Natural killer cell (primary cell): Measurements from ENCODE around the gene ARHGAP26. TPM values are rescaled to one million over a fixed set of nuclear protein-coding genes. Genes with fewer than 3 reads are reported as not detected.
A peak's percentile ranks its signal among the peaks of the same experiment; 100 is the strongest.

Source experiments
- ATAC-seq, 3 donors: fragments of 150-1000 bp in 2 of 3; fragments of 200-7000 bp in 1 of 3; cut with Tn5 transposase; 1 replicate in 1 of 3; 2 replicates in 2 of 3; pipeline ENCODE4 v1.10.0; 2021; ENCODE audit warnings: mild to moderate bottlenecking in 2 of 3, moderate library complexity in 2 of 3
- DNase-seq, 2 donors: peaks; one replicate each; pipeline versions ENCODE4 v3.0.0 to v3.0.0-alpha.2; 2013 to 2021; ENCODE audit warnings: mixed read lengths in 1 of 2
- H3K27ac ChIP-seq: one replicate; pipeline ENCODE4 v1.5.1; 2013; ENCODE audit warnings: mild to moderate bottlenecking, low read length
- H3K27me3 ChIP-seq: one replicate; pipeline ENCODE4 v1.6.1; 2013; ENCODE audit warnings: low read length; ENCODE audit not compliant: control insufficient read depth, insufficient read depth
- H3K36me3 ChIP-seq: one replicate; pipeline ENCODE4 v1.6.1; 2013; ENCODE audit warnings: low read length; ENCODE audit not compliant: control insufficient read depth, insufficient read depth
- H3K4me1 ChIP-seq: one replicate; pipeline ENCODE4 v1.6.1; 2013; ENCODE audit warnings: low read length; ENCODE audit not compliant: control insufficient read depth, insufficient read depth
- H3K4me3 ChIP-seq: one replicate; pipeline ENCODE4 v1.5.1; 2013; ENCODE audit warnings: low read length
- H3K9me3 ChIP-seq: one replicate; pipeline ENCODE4 v1.6.1; 2013; ENCODE audit warnings: low read length; ENCODE audit not compliant: control insufficient read depth, insufficient read depth
- H3K27ac Mint-ChIP-seq, 2 donors: one replicate each; pipeline ENCODE4 v1.8.0; 2022; ENCODE audit warnings: mild to moderate bottlenecking in 2 of 2, mixed read lengths in 2 of 2, moderate library complexity in 1 of 2
- H3K27me3 Mint-ChIP-seq, 2 donors: one replicate each; pipeline ENCODE4 v1.8.0; 2022; ENCODE audit warnings: low read depth in 2 of 2, mixed read lengths in 2 of 2
- H3K36me3 Mint-ChIP-seq: one replicate; pipeline ENCODE4 v1.8.0; 2022; ENCODE audit warnings: mixed read lengths
- H3K4me1 Mint-ChIP-seq, 2 donors: one replicate each; pipeline ENCODE4 v1.8.0; 2022; ENCODE audit warnings: mixed read lengths in 2 of 2
- H3K4me3 Mint-ChIP-seq: one replicate; pipeline ENCODE4 v1.8.0; 2022; ENCODE audit warnings: mild to moderate bottlenecking, moderate library complexity, mixed read lengths
- H3K9me3 Mint-ChIP-seq, 2 donors: one replicate each; pipeline ENCODE4 v1.8.0; 2022; ENCODE audit warnings: mixed read lengths in 2 of 2
- CTCF ChIP-seq: fragments of 200-600 bp; IDR thresholded peaks from one replicate; pipeline ENCODE4 v1.8.0; 2022; ENCODE audit warnings: antibody characterized with exemption
- WGBS: methylation state at CpG from one replicate; pipeline ENCODE4 v1.1.7; 2013; ENCODE audit warnings: missing lambda C conversion rate; ENCODE audit not compliant: insufficient coverage; 5-methylcytosine and 5-hydroxymethylcytosine counted together
- intact Hi-C: fragments of 100-400 bp; cut with micrococcal nuclease; formaldehyde crosslinking; loops from one replicate; pipeline ENCODE4 v1.14.2; 2022
- total RNA-seq, 4 donors: library from RNA; stranded (reverse); fragments of 120-200 nt in 1 of 4; gene quantifications; one replicate each; pipeline versions ENCODE4 v1.2.3 to v1.2.4, GENCODE V29; 2013 to 2022

The ARHGAP26 gene
- total RNA-seq, 3 donors from 2014 or later (not counting 1 experiment from before 2014, with no cell fraction given), result 153 to 159 (median 158) TPM

GRCh38 chr5:142896325-142897007, 126.3 kb downstream of the ARHGAP26 start:
- Mint-ChIP-seq H3K4me1 (peaks cover 29 to 38% of the 10 kb centered on the region in 2 donors), H3K27ac (no peak overlapping the region), H3K9me3 (no peaks in the 10 kb centered on the region), H3K36me3 (peaks cover 10% of the 10 kb centered on the region), H3K27me3 (no peaks in the 10 kb centered on the region), H3K4me3 (no peak overlapping the region)
- H3K27me3 ChIP-seq, result no peaks in the 10 kb centered on the region
- DNase-seq (no peak), ATAC-seq (no peak)
- TF ChIP-seq CTCF, result no peak
- no peak overlapping the region for H3K27ac ChIP-seq
- no peaks in the 10 kb centered on the region for H3K4me1 ChIP-seq
- 100% methylated on average over 1 of the region's 2 CpGs for WGBS
- H3K36me3 ChIP-seq, result peaks cover 48% of the 10 kb centered on the region
- no peak overlapping the region for H3K4me3 ChIP-seq
- intact Hi-C loops, result no loop called here
- no peaks in the 10 kb centered on the region for H3K9me3 ChIP-seq

- Histone ChIP-seq H3K4me3 (no peak overlapping the region), H3K9me3 (no peaks in the 10 kb centered on the region), H3K27ac (no peak overlapping the region), H3K36me3 (peaks cover 56% of the 10 kb centered on the region), H3K4me1 (no peaks in the 10 kb centered on the region), H3K27me3 (no peaks in the 10 kb centered on the region)
- no peaks in the 10 kb centered on the region for H3K9me3 Mint-ChIP-seq
- H3K4me3 Mint-ChIP-seq, result no peak overlapping the region
- no peak for TF ChIP-seq CTCF
- H3K27me3 Mint-ChIP-seq, result no peaks in the 10 kb centered on the region
- ATAC-seq (no peak), DNase-seq (no peak)
- H3K36me3 Mint-ChIP-seq, result peaks cover 10% of the 10 kb centered on the region
- intact Hi-C loops, result no loop called here
- no peak overlapping the region for H3K27ac Mint-ChIP-seq
- 72% methylated on average over 4 of the region's 4 CpGs for WGBS
- peaks cover 24 to 38% of the 10 kb centered on the region in 2 donors for H3K4me1 Mint-ChIP-seq
Measured at GRCh38 chr5:142897328-142897727, 127.2 kb downstream of the ARHGAP26 start.

- peaks cover 70% of the 10 kb centered on the region for H3K36me3 ChIP-seq
- no peaks in the 10 kb centered on the region for H3K9me3 Mint-ChIP-seq
Measured at GRCh38 chr5:142900927-142901326, 130.8 kb downstream of the ARHGAP26 start.

More at GRCh38 chr5:142900927-142901326, 130.8 kb downstream of the ARHGAP26 start:
- intact Hi-C loops, result no loop called here
- Histone ChIP-seq H3K27me3 (no peaks in the 10 kb centered on the region), H3K9me3 (no peaks in the 10 kb centered on the region), H3K4me1 (no peaks in the 10 kb centered on the region), H3K4me3 (no peak overlapping the region), H3K27ac (no peak overlapping the region)
- Mint-ChIP-seq H3K4me1 (peaks cover 13 to 25% of the 10 kb centered on the region in 2 donors), H3K27me3 (no peaks in the 10 kb centered on the region), H3K4me3 (no peak overlapping the region), H3K36me3 (no peaks in the 10 kb centered on the region), H3K27ac (peak overlapping the region in 1 of 2 donors; percentile 49)
- ATAC-seq, result no peak
- DNase-seq, result no peak
- TF ChIP-seq CTCF, result no peak
- 99% methylated on average over 4 of the region's 5 CpGs for WGBS
